Mesendoderm (in vitro differentiated cells): ENCODE measurements around the gene PPP2R5E.

Experiments used
- DNase-seq: peaks from one replicate; pipeline ENCODE4 v3.0.0; 2013
- H2AK5ac ChIP-seq: 2 replicates; pipeline ENCODE4 v1.6.1; 2013; ENCODE audit warnings: low read length, inconsistent platforms
- H2BK120ac ChIP-seq: 2 replicates; pipeline ENCODE4 v1.6.1; 2013; ENCODE audit warnings: low read depth, mild to moderate bottlenecking, low read length, moderate library complexity, mixed read lengths
- H2BK15ac ChIP-seq: replicated peaks from 2 replicates; pipeline ENCODE4 v1.6.1; 2013; ENCODE audit warnings: low read depth, mild to moderate bottlenecking, moderate library complexity
- H2BK5ac ChIP-seq: 2 replicates; pipeline ENCODE4 v1.6.1; 2013; ENCODE audit warnings: low read length, inconsistent platforms
- H3K18ac ChIP-seq: 2 replicates; pipeline ENCODE4 v1.6.1; 2013; ENCODE audit warnings: mild to moderate bottlenecking, low read length, mixed read lengths
- H3K23ac ChIP-seq: one replicate; pipeline ENCODE4 v1.6.1; 2013; ENCODE audit warnings: low read length
- H3K27ac ChIP-seq: 2 replicates; pipeline ENCODE4 v1.5.1; 2013; ENCODE audit warnings: low read depth, mild to moderate bottlenecking, inconsistent platforms, low read length, moderate library complexity
- H3K27me3 ChIP-seq: 2 replicates; pipeline ENCODE4 v1.6.1; 2013; ENCODE audit warnings: low read length, control low read depth, mild to moderate bottlenecking, inconsistent platforms; ENCODE audit not compliant: insufficient read depth, poor library complexity
- H3K36me3 ChIP-seq: 2 replicates; pipeline ENCODE4 v1.6.1; 2013; ENCODE audit warnings: low read length, inconsistent platforms; ENCODE audit not compliant: control insufficient read depth, insufficient read depth
- H3K4ac ChIP-seq: one replicate; pipeline ENCODE4 v1.6.1; 2013; ENCODE audit warnings: low read depth, mild to moderate bottlenecking, low read length, moderate library complexity
- H3K4me1 ChIP-seq: 2 replicates; pipeline ENCODE4 v1.6.1; 2013; ENCODE audit warnings: low read depth, low read length, inconsistent platforms; ENCODE audit not compliant: control insufficient read depth
- H3K4me2 ChIP-seq: 2 replicates; pipeline ENCODE4 v1.6.1; 2013; ENCODE audit warnings: low read length
- H3K4me3 ChIP-seq: 2 replicates; pipeline ENCODE4 v1.5.1; 2013; ENCODE audit warnings: mild to moderate bottlenecking, low read length
- H3K56ac ChIP-seq: one replicate; pipeline ENCODE4 v1.6.1; 2013; ENCODE audit warnings: low read length
- H3K79me1 ChIP-seq: 2 replicates; pipeline ENCODE4 v1.6.1; 2013; ENCODE audit warnings: low read length, inconsistent platforms
- H3K79me2 ChIP-seq: 2 replicates; pipeline ENCODE4 v1.6.1; 2013; ENCODE audit warnings: mild to moderate bottlenecking, low read length; ENCODE audit not compliant: control insufficient read depth, insufficient read depth
- H3K9ac ChIP-seq: 2 replicates; pipeline ENCODE4 v1.6.1; 2013; ENCODE audit warnings: low read length, inconsistent platforms
- H4K5ac ChIP-seq: one replicate; pipeline ENCODE4 v1.6.1; 2013; ENCODE audit warnings: low read length
- H4K8ac ChIP-seq: one replicate; pipeline ENCODE4 v1.6.1; 2013; ENCODE audit warnings: low read depth, mild to moderate bottlenecking, control low read depth, low read length, moderate library complexity
- WGBS: extraction: QIAGEN DNeasy Blood & Tissue Kit; methylation state at CpG from one replicate; pipeline ENCODE4 v1.1.7; 2013; ENCODE audit warnings: low lambda C conversion rate, missing lambda C conversion rate; ENCODE audit not compliant: insufficient coverage; ENCODE audit errors: extremely low coverage; 5-methylcytosine and 5-hydroxymethylcytosine counted together

Gene PPP2R5E

GRCh38 chr14:63413009-63413408 is 130.2 kb downstream of the PPP2R5E start:
- no peak for DNase-seq
- no peaks in the 10 kb centered on the region for H3K36me3 ChIP-seq
- no peaks in the 10 kb centered on the region for H3K27me3 ChIP-seq
- H4K8ac ChIP-seq = no peak overlapping the region
- H3K79me2 ChIP-seq = no peaks in the 10 kb centered on the region
- H3K79me1 ChIP-seq = no peaks in the 10 kb centered on the region
- H2AK5ac ChIP-seq = no peak overlapping the region
- no peak overlapping the region for H3K18ac ChIP-seq
- H3K4me2 ChIP-seq = no peak overlapping the region
- H3K23ac ChIP-seq = no peak overlapping the region
- no peak overlapping the region for H3K56ac ChIP-seq
- no peak overlapping the region for H2BK120ac ChIP-seq
- no CpG with 5 or more reads among the region's 1 CpG for WGBS
- no peak overlapping the region for H3K4ac ChIP-seq
- H4K5ac ChIP-seq = no peak overlapping the region
- no peaks in the 10 kb centered on the region for H3K4me1 ChIP-seq
- no peak overlapping the region for H2BK5ac ChIP-seq
- H3K9ac ChIP-seq = no peak overlapping the region
- no peak overlapping the region for H2BK15ac ChIP-seq
- H3K4me3 ChIP-seq = no peak overlapping the region
- H3K27ac ChIP-seq = no peak overlapping the region

GRCh38 chr14:63406333-63406732 is 136.8 kb downstream of the PPP2R5E start:
- H3K36me3 ChIP-seq = no peaks in the 10 kb centered on the region
- peaks cover 5% of the 10 kb centered on the region for H3K79me1 ChIP-seq
- H2BK15ac ChIP-seq = no peak overlapping the region
- H2BK120ac ChIP-seq = no peak overlapping the region
- no peak overlapping the region for H4K5ac ChIP-seq
- H2BK5ac ChIP-seq = no peak overlapping the region
- no peaks in the 10 kb centered on the region for H3K27me3 ChIP-seq
- no peak overlapping the region for H3K23ac ChIP-seq
- no peak overlapping the region for H3K18ac ChIP-seq
- H3K4ac ChIP-seq = no peak overlapping the region
- no peak overlapping the region for H3K9ac ChIP-seq
- WGBS = no CpG with 5 or more reads among the region's 9 CpGs
- H3K27ac ChIP-seq = no peak overlapping the region
- H4K8ac ChIP-seq = no peak overlapping the region
- no peak overlapping the region for H3K4me2 ChIP-seq
- H3K4me1 ChIP-seq = no peaks in the 10 kb centered on the region
- no peaks in the 10 kb centered on the region for H3K79me2 ChIP-seq
- H2AK5ac ChIP-seq = no peak overlapping the region
- DNase-seq = no peak
- no peak overlapping the region for H3K4me3 ChIP-seq
- H3K56ac ChIP-seq = no peak overlapping the region

- no peak for DNase-seq
- Histone ChIP-seq H3K4me1 (no peaks in the 10 kb centered on the region), H2BK120ac (no peak overlapping the region), H3K4me2 (no peak overlapping the region), H4K8ac (no peak overlapping the region), H3K27me3 (no peaks in the 10 kb centered on the region), H3K4me3 (no peak overlapping the region), H3K36me3 (no peaks in the 10 kb centered on the region), H3K79me1 (peaks cover 5% of the 10 kb centered on the region), H3K4ac (no peak overlapping the region), H4K5ac (no peak overlapping the region), H2BK5ac (no peak overlapping the region), H3K9ac (no peak overlapping the region), H3K56ac (no peak overlapping the region), H3K18ac (no peak overlapping the region), H3K23ac (no peak overlapping the region), H3K79me2 (no peaks in the 10 kb centered on the region), H3K27ac (no peak overlapping the region), H2BK15ac (no peak overlapping the region), H2AK5ac (no peak overlapping the region)
These were observed 137.5 kb downstream of the PPP2R5E start for GRCh38 chr14:63405715-63406114.

GRCh38 chr14:63404906-63405305 is 138.3 kb downstream of the PPP2R5E start:
- Histone ChIP-seq H3K36me3 (no peaks in the 10 kb centered on the region), H3K23ac (no peak overlapping the region), H2BK120ac (no peak overlapping the region), H2BK5ac (no peak overlapping the region), H3K4me2 (no peak overlapping the region), H3K4me1 (no peaks in the 10 kb centered on the region), H2AK5ac (no peak overlapping the region), H2BK15ac (no peak overlapping the region), H3K18ac (no peak overlapping the region), H3K79me2 (no peaks in the 10 kb centered on the region), H3K27me3 (no peaks in the 10 kb centered on the region), H3K27ac (no peak overlapping the region), H4K8ac (no peak overlapping the region), H3K56ac (no peak overlapping the region), H3K9ac (no peak overlapping the region), H4K5ac (no peak overlapping the region), H3K79me1 (peaks cover 5% of the 10 kb centered on the region), H3K4ac (no peak overlapping the region), H3K4me3 (no peak overlapping the region)
- no peak for DNase-seq
- WGBS = no CpG with 5 or more reads among the region's 2 CpGs

DNA sequence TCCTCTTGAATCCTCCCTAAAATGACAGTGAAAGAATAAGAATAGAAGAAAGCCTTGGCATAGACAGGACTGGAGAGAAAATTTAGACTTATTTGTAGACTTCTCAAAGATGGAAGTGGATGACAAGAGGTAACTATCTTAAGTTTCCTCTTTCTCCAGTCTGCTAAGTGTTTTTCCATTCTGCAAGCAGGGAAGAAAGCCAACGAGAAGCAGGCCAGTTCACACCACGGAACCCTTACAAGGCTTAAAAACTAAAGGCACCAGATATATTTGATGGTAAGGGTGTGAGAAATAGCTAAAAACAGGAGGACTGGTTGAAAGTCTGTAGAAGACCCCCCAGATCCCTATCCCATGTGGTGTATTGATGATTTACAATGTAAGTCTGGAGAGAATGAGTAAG is 141.5 kb downstream of the PPP2R5E start:
- no peaks in the 10 kb centered on the region for H3K4me1 ChIP-seq
- H3K27ac ChIP-seq = no peak overlapping the region
- no peak overlapping the region for H3K4me3 ChIP-seq
- H3K36me3 ChIP-seq = no peaks in the 10 kb centered on the region
- no peak overlapping the region for H2BK5ac ChIP-seq
- H3K9ac ChIP-seq = no peak overlapping the region
- H3K27me3 ChIP-seq = no peaks in the 10 kb centered on the region
- H4K5ac ChIP-seq = no peak overlapping the region
- H2BK15ac ChIP-seq = no peak overlapping the region
- H2AK5ac ChIP-seq = no peak overlapping the region
- peaks cover 5% of the 10 kb centered on the region for H3K79me1 ChIP-seq
- no peak overlapping the region for H3K56ac ChIP-seq
- no peak for DNase-seq
- no peaks in the 10 kb centered on the region for H3K79me2 ChIP-seq
- no peak overlapping the region for H3K4me2 ChIP-seq
- no peak overlapping the region for H2BK120ac ChIP-seq
- no peak overlapping the region for H4K8ac ChIP-seq
- no peak overlapping the region for H3K23ac ChIP-seq
- H3K18ac ChIP-seq = no peak overlapping the region
- no peak overlapping the region for H3K4ac ChIP-seq
- no CpG with 5 or more reads among the region's 2 CpGs for WGBS

- no peaks in the 10 kb centered on the region for H3K4me1 ChIP-seq
- WGBS = no CpG with 5 or more reads among the region's 3 CpGs
- H4K5ac ChIP-seq = no peak overlapping the region
- H3K56ac ChIP-seq = no peak overlapping the region
- no peak overlapping the region for H2BK120ac ChIP-seq
- no peak overlapping the region for H3K4me3 ChIP-seq
- H4K8ac ChIP-seq = no peak overlapping the region
- DNase-seq = no peak
- H3K27me3 ChIP-seq = no peaks in the 10 kb centered on the region
- H3K79me2 ChIP-seq = no peaks in the 10 kb centered on the region
- no peak overlapping the region for H3K4me2 ChIP-seq
- no peak overlapping the region for H2BK15ac ChIP-seq
- no peak overlapping the region for H3K9ac ChIP-seq
- no peak overlapping the region for H2BK5ac ChIP-seq
- no peak overlapping the region for H3K27ac ChIP-seq
- peaks cover 1% of the 10 kb centered on the region for H3K79me1 ChIP-seq
- no peaks in the 10 kb centered on the region for H3K36me3 ChIP-seq
- H3K4ac ChIP-seq = no peak overlapping the region
- no peak overlapping the region for H3K23ac ChIP-seq
- no peak overlapping the region for H3K18ac ChIP-seq
- H2AK5ac ChIP-seq = no peak overlapping the region
These were observed 144.2 kb downstream of the PPP2R5E start for GRCh38 chr14:63398952-63399351.
